Stimulated activated CD4-positive, alpha-beta T cell treated with anti-CD3 and anti-CD28 coated beads, Interleukin-15, amount 100 ng/mL, for 24 hours (primary cell): ENCODE results near the gene FOXS1.
"Not testable (repeated sequence)": the region's sequence is repeated elsewhere in the genome, so short reads cannot be mapped to it uniquely, and the experiment has no call there.

Experiments
- DNase-seq: peaks from one replicate; pipeline ENCODE4 v3.0.0-alpha.2; 2020

FOXS1 gene

GRCh38 chr20:31820228-31820627 is 25.2 kb downstream of the FOXS1 start:
- no peak for DNase-seq

- no peak for DNase-seq
These were observed 26.2 kb downstream of the FOXS1 start, which contains the start of gene MYLK2 for GRCh38 chr20:31819083-31819784. Gene MYLK2 (plus strand): TSS chr20:31819356. CDS start chr20:31819581, 225 bp downstream.

GRCh38 chr20:31818376-31818908 is 27.0 kb downstream of the FOXS1 start:
- DNase-seq = no peak

- DNase-seq = no peak
These were observed 27.9 kb downstream of the FOXS1 start for GRCh38 chr20:31817461-31817860.

- DNase-seq = no peak
These were observed 29.2 kb downstream of the FOXS1 start for GRCh38 chr20:31816221-31816620.

GRCh38 chr20:31815408-31816188 is 29.8 kb downstream of the FOXS1 start:
- no peak for DNase-seq

- DNase-seq = not testable (repeated sequence)
These were observed 31.3 kb downstream of the FOXS1 start for GRCh38 chr20:31814142-31814541.

- DNase-seq = no peak
These were observed 31.8 kb downstream of the FOXS1 start for GRCh38 chr20:31813611-31814010.

GRCh38 chr20:31811796-31812728 is 33.3 kb downstream of the FOXS1 start:
- no peak for DNase-seq

GRCh38 chr20:31811198-31811597 is 34.2 kb downstream of the FOXS1 start:
- DNase-seq = no peak

GRCh38 chr20:31809661-31810060 is 35.7 kb downstream of the FOXS1 start:
- DNase-seq = no peak

- DNase-seq = no peak
These were observed 36.9 kb downstream of the FOXS1 start for GRCh38 chr20:31808481-31808880.

GRCh38 chr20:31806564-31807355 is 38.6 kb downstream of the FOXS1 start:
- no peak for DNase-seq

- DNase-seq = no peak
These were observed 41.7 kb downstream of the FOXS1 start for GRCh38 chr20:31803552-31804291.

- no peak for DNase-seq
These were observed 43.9 kb downstream of the FOXS1 start for GRCh38 chr20:31801508-31801907.

GRCh38 chr20:31797364-31797763 is 48.0 kb downstream of the FOXS1 start:
- DNase-seq = no peak
